Suprapubic skin (tissue), 4 donors: ENCODE data around the gene SLC5A12. TPM values are rescaled to one million over a fixed set of nuclear protein-coding genes. Genes with fewer than 3 reads are reported as not detected.

Experiments
- DNase-seq, 2 donors: peaks; one replicate each; pipeline ENCODE4 v3.0.0-alpha.2; 2019; ENCODE audit warnings: low spot score in 2 of 2
- H3K27ac ChIP-seq: fragments of 200-600 bp; sonication (generic); one replicate; pipeline ENCODE4 v1.5.1; 2019
- H3K27me3 ChIP-seq: fragments of 200-600 bp; sonication (generic); one replicate; pipeline ENCODE4 v1.5.1; 2019
- H3K36me3 ChIP-seq: fragments of 200-600 bp; sonication (generic); one replicate; pipeline ENCODE4 v1.5.1; 2019
- H3K4me1 ChIP-seq: fragments of 200-600 bp; sonication (generic); one replicate; pipeline ENCODE4 v1.5.1; 2019
- H3K4me3 ChIP-seq: fragments of 200-600 bp; sonication (generic); one replicate; pipeline ENCODE4 v1.5.1; 2019; ENCODE audit warnings: mild to moderate bottlenecking
- H3K9me3 ChIP-seq: fragments of 200-600 bp; sonication (generic); one replicate; pipeline ENCODE4 v1.5.1; 2019
- CTCF ChIP-seq, 2 donors: fragments of 200-600 bp in 1 of 2; fragments of 450-650 bp in 1 of 2; sonication (generic) in 1 of 2; IDR thresholded peaks; one replicate each; pipeline ENCODE4 v1.5.1; 2016 to 2019; ENCODE audit warnings: antibody characterized with exemption in 2 of 2, mild to moderate bottlenecking in 1 of 2, moderate library complexity in 1 of 2
- EP300 ChIP-seq: sonication (generic); formaldehyde crosslinking; IDR thresholded peaks from one replicate; pipeline ENCODE4 v1.6.1; 2017; ENCODE audit warnings: antibody characterized with exemption
- POLR2A ChIP-seq, 2 donors: fragments of 450-650 bp; IDR thresholded peaks; one replicate each; pipeline ENCODE4 v1.6.1; 2017; ENCODE audit warnings: antibody characterized with exemption in 2 of 2, mild to moderate bottlenecking in 2 of 2, moderate library complexity in 2 of 2
- POLR2AphosphoS5 ChIP-seq, 3 donors: sonication (generic); formaldehyde crosslinking; IDR thresholded peaks; one replicate each; pipeline ENCODE4 v1.6.1; 2017; ENCODE audit warnings: antibody characterized with exemption in 3 of 3
- WGBS: methylation state at CpG from one replicate; pipeline ENCODE4 v1.1.5; 2018; 5-methylcytosine and 5-hydroxymethylcytosine counted together
- total RNA-seq, 4 donors: library from RNA; depleted of rRNA; stranded (reverse); fragments of >200 nt; gene quantifications; one replicate each; pipeline ENCODE4 v1.1.0, GENCODE V29; 2016

The SLC5A12 gene
- total RNA-seq, 4 donors from 2014 or later = not detected

GRCh38 chr11:26702406-26702805, 19.5 kb downstream of the SLC5A12 start:
- DNase-seq = no peak

GRCh38 chr11:26700574-26701235, 21.2 kb downstream of the SLC5A12 start:
- no peak for DNase-seq
- no peaks in the 10 kb centered on the region for H3K9me3 ChIP-seq
- no peaks in the 10 kb centered on the region for H3K27me3 ChIP-seq
- TF ChIP-seq POLR2A (IDR thresholded peaks at IDR 0.05) (no peak), POLR2AphosphoS5 (IDR thresholded peaks at IDR 0.05) (no peak)
- H3K27ac ChIP-seq = no peak overlapping the region
- H3K36me3 ChIP-seq = no peaks in the 10 kb centered on the region
- H3K4me1 ChIP-seq = no peaks in the 10 kb centered on the region
- WGBS = 70% methylated on average over 3 of the region's 3 CpGs
- H3K4me3 ChIP-seq = no peak overlapping the region

More at GRCh38 chr11:26702406-26702805, 19.5 kb downstream of the SLC5A12 start:
- Histone ChIP-seq H3K9me3 (no peaks in the 10 kb centered on the region), H3K36me3 (no peaks in the 10 kb centered on the region), H3K27ac (no peak overlapping the region), H3K27me3 (no peaks in the 10 kb centered on the region), H3K4me1 (no peaks in the 10 kb centered on the region), H3K4me3 (no peak overlapping the region)
- TF ChIP-seq EP300 (no peak), CTCF (IDR thresholded peaks at IDR 0.05) (no peak), POLR2A (IDR thresholded peaks at IDR 0.05) (no peak), POLR2AphosphoS5 (IDR thresholded peaks at IDR 0.05) (no peak)

GRCh38 chr11:26698224-26698623, 23.6 kb downstream of the SLC5A12 start:
- H3K4me1 ChIP-seq = no peaks in the 10 kb centered on the region
- no peak for DNase-seq
- TF ChIP-seq POLR2A (IDR thresholded peaks at IDR 0.05) = no peak
- TF ChIP-seq CTCF (IDR thresholded peaks at IDR 0.05) = no peak
- TF ChIP-seq POLR2AphosphoS5 (IDR thresholded peaks at IDR 0.05) = no peak
- TF ChIP-seq EP300 = no peak
- WGBS = 88% methylated on average over 2 of the region's 2 CpGs
- no peak overlapping the region for H3K27ac ChIP-seq
- H3K27me3 ChIP-seq = no peaks in the 10 kb centered on the region
- no peak overlapping the region for H3K4me3 ChIP-seq
- no peaks in the 10 kb centered on the region for H3K36me3 ChIP-seq
- H3K9me3 ChIP-seq = no peaks in the 10 kb centered on the region

- no peak for TF ChIP-seq CTCF (IDR thresholded peaks at IDR 0.05)
- TF ChIP-seq POLR2AphosphoS5 (IDR thresholded peaks at IDR 0.05) = no peak
- TF ChIP-seq POLR2A (IDR thresholded peaks at IDR 0.05) = no peak
- no peak for TF ChIP-seq EP300
- H3K27ac ChIP-seq = no peak overlapping the region
These were observed 25.5 kb downstream of the SLC5A12 start for GRCh38 chr11:26696330-26696729.

GRCh38 chr11:26688701-26689100, 33.2 kb downstream of the SLC5A12 start:
- no peak overlapping the region for H3K27ac ChIP-seq
- WGBS = 74% methylated on average over 4 of the region's 4 CpGs
- no peaks in the 10 kb centered on the region for H3K4me1 ChIP-seq
- no peaks in the 10 kb centered on the region for H3K9me3 ChIP-seq
- H3K27me3 ChIP-seq = no peaks in the 10 kb centered on the region
- TF ChIP-seq EP300 (no peak), CTCF (IDR thresholded peaks at IDR 0.05) (no peak), POLR2AphosphoS5 (IDR thresholded peaks at IDR 0.05) (no peak), POLR2A (IDR thresholded peaks at IDR 0.05) (no peak)
- H3K4me3 ChIP-seq = no peak overlapping the region
- DNase-seq = no peak
- H3K36me3 ChIP-seq = no peaks in the 10 kb centered on the region

More at GRCh38 chr11:26696330-26696729, 25.5 kb downstream of the SLC5A12 start:
- Histone ChIP-seq H3K4me3 (no peak overlapping the region), H3K4me1 (no peaks in the 10 kb centered on the region), H3K27me3 (no peaks in the 10 kb centered on the region), H3K36me3 (no peaks in the 10 kb centered on the region), H3K9me3 (no peaks in the 10 kb centered on the region)
- WGBS = 86% methylated on average over 3 of the region's 3 CpGs
- DNase-seq = no peak
